Measurements from ENCODE around the gene IGF2BP2.
"Not testable (repeated sequence)": the region's sequence is repeated elsewhere in the genome, so short reads cannot be mapped to it uniquely, and the experiment has no call there.

The IGF2BP2 gene

GRCh38 chr3:185831990-185832389 lies 7.1 kb upstream of the IGF2BP2 start:
- DNase-seq: no peak

GRCh38 chr3:185831195-185831594 lies 6.4 kb upstream of the IGF2BP2 start:
- no peak for DNase-seq

GRCh38 chr3:185830018-185830797 lies 5.4 kb upstream of the IGF2BP2 start:
- no peak for DNase-seq

GRCh38 chr3:185828755-185829154 lies 3.9 kb upstream of the IGF2BP2 start:
- DNase-seq: no peak

GRCh38 chr3:185827595-185828344 lies 2.9 kb upstream of the IGF2BP2 start:
- no peak for DNase-seq

GRCh38 chr3:185825639-185826481 lies 1.0 kb upstream of the IGF2BP2 start:
- DNase-seq: no peak

GRCh38 chr3:185824051-185825005 lies 514 bp downstream of the IGF2BP2 start:
- no peak for DNase-seq

GRCh38 chr3:185823078-185824044 lies 1.5 kb downstream of the IGF2BP2 start:
- DNase-seq: no peak

- DNase-seq: no peak
These were observed 2.4 kb downstream of the IGF2BP2 start for GRCh38 chr3:185822221-185823000.

- DNase-seq: no peak
These were observed 3.7 kb downstream of the IGF2BP2 start for GRCh38 chr3:185820973-185821758.

GRCh38 chr3:185818267-185818875 lies 6.5 kb downstream of the IGF2BP2 start:
- no peak for DNase-seq

- no peak for DNase-seq
These were observed 9.2 kb downstream of the IGF2BP2 start for GRCh38 chr3:185815391-185816282.

GRCh38 chr3:185813691-185814215 lies 11.1 kb downstream of the IGF2BP2 start:
- no peak for DNase-seq

- DNase-seq: no peak
These were observed 11.6 kb downstream of the IGF2BP2 start for GRCh38 chr3:185813205-185813604.

- DNase-seq: no peak
These were observed 17.3 kb downstream of the IGF2BP2 start for GRCh38 chr3:185807445-185808068.

- not testable (repeated sequence) for DNase-seq
These were observed 26.1 kb downstream of the IGF2BP2 start for GRCh38 chr3:185798831-185799110.

Measured in activated CD4-positive, alpha-beta T cell treated with anti-CD3 and anti-CD28 coated beads, Interleukin-2, amount 50 U/mL, for 1 hour (primary cell).